D341Med (cell line): ENCODE results near the gene SIAH2.
A peak's percentile ranks its signal among the peaks of the same experiment; 100 is the strongest.

ENCODE experiments used
- DNase-seq: peaks from one replicate; pipeline ENCODE4 v3.0.0; 2012; ENCODE audit warnings: low spot score

SIAH2 gene

DNA sequence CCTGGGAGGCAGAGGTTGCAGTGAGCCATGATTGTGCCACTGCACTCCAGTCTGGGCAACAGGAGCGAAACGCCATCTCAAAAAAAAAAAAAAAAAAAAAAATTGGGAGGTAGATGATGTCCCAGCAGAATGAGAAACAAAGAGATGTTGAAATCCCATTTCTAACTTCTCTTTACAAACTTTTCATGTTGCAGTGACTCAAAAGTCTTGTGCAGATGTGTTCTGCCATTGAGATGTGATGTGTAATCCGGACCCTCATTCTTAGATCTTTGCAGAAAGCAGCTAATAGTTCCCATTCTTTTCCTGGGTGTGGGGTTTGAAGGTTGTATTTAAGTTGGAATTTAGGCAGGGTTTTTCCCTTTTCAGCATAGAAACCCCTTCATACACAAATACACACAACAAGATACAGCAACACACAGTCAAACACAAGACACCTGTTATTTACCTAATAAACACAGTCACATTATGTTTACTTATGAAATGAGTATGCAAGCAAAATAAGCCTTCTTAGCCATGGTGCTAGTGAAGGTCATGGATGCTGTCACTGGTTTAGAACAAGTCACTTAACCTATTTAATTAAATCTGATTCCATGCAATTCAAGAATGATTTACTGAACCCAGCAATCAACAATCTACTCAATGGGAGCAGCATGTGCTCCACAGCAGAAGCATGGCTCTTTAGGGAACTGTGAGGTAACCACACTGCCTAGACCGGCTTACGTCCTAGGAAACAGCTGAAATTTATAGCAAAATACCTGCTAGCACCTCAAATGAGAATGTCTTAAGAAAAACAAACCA is 14.9 kb downstream of the SIAH2 start:
- no peak for DNase-seq

- DNase-seq: peak; percentile 47
These were observed 16.0 kb downstream of the SIAH2 start for GRCh38 chr3:150746791-150747590.

GRCh38 chr3:150745832-150746231 is 17.1 kb downstream of the SIAH2 start:
- no peak for DNase-seq

DNA sequence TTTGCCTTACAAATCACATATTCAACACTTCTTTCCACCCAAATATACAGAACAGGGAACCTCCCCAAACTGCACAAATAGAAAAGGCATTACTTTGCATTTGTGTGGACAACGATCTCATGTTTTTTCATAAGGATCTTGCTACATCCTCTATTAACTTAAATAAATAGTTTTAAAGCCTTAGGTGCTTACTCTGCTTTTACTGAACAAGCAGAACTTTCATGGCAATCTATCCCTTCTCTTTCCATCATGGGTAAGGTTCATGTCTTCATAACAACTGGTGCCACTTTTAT is 18.1 kb downstream of the SIAH2 start:
- DNase-seq: no peak

DNA sequence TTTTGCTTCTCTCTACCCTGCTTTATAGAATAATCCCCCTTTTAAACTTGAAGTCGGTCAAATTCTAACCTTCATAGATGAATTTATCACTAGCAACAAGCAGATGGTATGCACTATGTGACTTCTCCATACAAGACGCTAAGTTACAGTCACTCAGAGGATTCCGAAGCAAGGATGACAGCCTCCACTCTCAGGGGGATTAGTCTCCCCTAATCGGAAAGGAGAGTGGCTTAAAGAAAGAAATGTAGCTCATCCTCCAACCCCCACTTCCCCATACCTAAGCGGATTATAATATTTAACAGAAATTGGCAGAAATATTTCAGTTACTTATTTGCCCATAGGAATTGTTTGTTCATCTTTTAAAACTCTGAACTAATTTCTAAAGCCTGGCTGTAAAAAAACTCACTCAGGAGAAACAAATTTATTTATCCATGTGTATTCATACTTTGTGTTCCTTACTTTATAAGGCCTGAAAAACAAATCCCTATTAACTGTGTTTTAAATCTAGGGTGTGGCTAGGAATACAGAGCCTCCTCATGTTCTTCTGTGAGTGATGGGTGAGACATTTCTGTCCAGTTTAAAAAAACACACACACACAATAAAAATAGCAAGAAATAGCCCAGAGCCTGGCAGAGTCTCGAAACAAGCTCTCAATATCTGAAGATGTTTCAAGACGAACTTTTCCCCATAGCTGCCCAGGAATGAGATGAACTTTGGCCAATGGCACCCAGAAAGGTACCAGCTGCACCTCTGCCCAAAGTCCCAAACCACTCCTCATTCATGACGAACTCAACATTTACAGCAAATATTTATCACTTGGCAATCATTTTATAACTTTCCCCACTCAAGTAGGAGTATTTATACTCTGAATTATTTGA is 18.7 kb downstream of the SIAH2 start:
- DNase-seq: peak; percentile 66

GRCh38 chr3:150743508-150743907 is 19.5 kb downstream of the SIAH2 start:
- DNase-seq: no peak

DNA sequence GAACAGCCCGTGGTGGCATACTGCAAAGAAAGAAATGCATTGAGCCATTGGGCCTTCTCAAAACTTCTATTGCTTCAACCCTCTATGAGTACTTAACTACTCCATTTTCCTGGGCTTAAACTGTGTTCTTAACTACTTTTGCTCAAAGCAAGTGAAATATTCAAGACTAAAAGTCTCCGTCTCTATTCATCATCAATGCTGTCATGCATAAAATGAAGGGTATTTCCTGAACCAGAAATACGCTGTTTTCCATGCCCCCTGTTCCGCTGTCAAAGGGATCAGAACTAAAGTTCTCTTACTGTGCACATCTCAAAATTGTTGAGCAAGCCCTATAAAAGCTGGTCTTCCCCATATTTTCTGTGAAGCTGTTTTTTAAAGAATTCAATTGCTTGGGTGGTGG is 20.3 kb downstream of the SIAH2 start:
- no peak for DNase-seq

DNA sequence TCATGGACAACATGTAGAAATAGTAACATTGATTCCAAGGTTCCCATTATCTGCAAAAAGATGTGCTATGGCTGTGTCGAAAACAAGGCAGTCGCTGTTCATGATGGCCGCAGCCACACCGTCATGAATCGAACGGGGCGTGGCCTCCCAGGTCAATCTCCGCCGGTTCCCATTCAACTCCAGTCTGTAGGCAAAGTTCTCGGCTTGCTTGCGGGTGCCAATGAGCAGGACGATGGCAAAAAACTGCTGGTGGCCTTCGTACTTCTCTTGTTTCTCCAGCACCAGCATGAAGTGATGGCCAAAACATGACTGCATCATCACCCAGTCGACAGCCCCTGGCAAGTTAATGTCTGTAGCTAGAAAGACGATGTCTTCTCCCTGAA is 20.8 kb downstream of the SIAH2 start:
- DNase-seq: no peak

DNA sequence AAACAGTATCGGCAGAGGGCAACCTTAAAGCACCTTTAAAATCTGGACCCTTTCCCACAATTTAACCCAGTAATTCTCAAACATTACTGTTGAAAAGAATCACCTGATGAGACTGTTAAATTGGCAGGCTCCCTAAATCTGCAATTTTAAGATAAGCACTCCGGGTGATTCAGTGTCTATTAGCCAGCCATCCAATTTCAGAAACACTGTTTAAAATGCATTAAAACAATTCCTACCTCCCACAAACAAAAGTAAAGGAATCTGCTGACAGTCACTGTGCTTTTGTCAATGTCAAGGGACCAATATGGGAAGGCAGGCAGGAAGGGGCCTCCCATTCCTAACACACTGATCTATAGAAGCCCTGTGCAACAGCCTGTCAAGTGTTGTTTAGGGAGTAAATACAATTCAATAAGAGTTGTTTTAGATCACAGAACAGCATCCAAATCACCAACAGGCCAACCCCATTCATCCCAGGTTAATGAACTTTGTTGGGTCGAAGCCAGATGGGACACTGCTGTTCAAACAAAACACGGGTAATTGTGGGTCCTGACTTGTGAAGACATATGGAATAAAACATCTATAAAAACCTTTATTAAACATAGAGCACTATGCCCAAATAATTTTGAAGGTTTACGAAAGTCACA is 21.4 kb downstream of the SIAH2 start:
- no peak for DNase-seq

DNA sequence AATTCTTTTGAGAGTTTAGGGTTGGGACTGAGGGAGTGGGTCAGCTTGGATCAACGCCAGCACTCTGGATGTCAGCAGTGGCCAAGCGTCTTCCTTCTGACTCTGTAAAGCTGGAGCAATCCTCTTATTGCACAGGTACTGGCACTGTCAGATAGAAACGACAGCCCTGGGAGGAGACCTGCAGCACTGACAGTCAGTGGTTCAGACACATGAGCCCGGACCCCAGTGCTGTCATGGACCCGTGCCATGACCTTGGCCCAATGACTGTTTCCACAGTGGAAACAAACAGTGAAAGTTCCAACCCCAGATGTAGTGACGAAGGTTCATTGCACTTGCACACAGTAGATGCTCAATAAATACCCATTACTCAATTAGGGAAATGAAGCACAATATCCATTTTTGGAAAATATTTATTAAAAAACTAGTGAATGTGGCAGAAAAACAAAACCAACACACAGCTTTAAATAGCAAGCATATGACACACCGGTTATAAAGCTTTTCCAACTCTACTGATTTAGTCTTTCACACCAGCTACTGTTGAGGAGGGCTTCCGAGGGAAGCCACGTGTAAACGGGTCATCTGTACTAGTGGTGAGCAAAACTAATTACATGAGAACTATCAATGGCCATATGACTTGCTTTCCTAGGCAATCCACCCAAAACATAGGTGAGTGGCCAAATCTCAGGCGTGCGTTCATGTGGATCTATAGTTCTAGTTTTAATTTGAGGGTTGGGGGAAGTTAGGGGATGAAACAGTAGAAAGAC is 22.1 kb downstream of the SIAH2 start:
- DNase-seq: no peak

DNA sequence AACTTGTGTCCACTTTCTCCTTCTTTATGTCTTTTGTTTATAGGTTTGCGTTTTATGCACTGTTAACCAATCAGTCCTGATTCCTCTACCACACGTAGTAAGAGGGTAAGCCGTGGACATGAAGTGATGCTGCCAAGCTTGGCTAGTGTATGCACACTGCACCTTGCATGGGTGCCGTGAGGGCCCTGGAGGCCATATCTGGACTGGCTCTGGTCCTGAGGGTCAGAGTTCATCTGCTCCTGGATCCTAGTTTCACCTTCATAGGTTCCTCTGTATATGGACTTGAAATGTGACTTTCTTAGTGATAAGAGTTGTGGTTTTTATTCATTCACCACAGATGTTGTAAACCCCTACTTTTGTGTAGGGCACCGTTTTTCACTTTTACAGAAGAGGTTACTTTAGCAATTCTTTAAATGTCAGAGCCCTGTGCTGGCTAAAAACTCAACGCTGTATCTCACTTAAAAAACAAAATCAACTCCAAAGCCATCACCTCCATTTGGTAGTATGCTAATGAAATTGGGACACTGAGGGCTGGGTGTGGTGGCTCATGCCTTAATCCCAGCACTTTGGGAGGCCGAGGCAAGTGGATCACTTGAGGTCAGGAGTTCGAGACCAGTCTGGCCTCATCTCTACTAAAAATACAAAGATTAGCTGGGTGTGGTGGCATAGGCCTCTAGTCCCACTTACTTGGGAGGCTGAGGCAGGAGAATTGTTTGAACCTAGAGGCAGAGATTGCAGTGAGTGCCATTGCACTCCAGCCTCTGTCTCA is 22.9 kb downstream of the SIAH2 start:
- DNase-seq: no peak

- no peak for DNase-seq
These were observed 23.6 kb downstream of the SIAH2 start for GRCh38 chr3:150739200-150739863.

DNA sequence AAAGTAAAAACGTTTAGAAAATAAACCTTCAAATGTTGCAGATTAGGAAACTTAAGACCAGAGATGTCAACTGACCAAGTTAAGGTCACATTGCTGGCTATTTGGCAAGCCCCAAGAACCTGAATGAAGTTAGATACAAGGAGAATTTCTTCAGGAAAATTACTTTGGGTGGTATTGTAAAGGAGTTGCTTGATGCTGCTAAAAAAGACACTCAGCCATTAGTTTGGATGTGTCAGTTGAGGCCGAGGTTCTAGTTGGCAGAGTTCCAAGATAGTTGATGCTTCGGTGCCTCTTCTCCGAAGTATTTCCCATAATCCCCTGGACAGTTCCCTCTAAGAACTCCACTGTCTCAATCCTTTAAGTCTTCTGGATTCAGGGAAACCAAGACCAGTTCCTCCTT is 24.3 kb downstream of the SIAH2 start:
- DNase-seq: no peak

DNA sequence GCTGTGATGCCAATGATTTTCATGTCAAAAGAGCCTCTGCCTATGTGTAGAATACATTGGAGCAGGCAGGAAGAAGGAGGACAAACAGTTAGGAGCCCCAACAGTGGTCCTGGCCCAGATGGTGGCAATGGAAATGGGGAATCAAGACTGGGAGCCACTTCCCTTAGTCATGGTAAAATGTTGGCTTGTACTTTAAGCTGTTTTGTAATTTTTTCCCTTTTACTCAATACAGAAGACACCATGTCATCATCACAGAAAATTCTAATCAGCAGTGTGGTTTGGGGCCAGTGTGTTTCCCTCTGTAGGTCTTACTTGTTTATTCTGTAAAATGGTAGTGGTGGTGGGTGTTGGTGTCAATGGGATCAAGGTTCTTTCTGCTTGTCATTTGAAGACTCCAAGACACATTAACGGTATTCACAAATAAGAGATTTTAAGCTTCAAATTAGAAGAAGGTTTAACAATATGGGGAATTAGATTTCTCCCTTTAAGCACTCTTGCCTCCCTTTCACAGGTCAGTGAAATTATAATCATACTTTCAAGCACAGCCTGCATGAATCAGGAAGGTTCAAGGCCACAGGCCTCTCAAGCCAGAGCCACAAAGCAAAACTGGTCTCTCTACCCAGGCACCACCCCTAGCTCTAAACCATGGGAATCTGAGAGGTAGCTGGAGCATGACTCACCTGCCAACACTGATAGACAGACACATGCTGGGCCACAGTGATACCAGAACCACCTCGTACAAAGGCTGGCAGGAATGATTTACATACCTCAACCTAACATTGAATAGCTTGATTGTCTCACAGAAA is 24.9 kb downstream of the SIAH2 start:
- no peak for DNase-seq

DNA sequence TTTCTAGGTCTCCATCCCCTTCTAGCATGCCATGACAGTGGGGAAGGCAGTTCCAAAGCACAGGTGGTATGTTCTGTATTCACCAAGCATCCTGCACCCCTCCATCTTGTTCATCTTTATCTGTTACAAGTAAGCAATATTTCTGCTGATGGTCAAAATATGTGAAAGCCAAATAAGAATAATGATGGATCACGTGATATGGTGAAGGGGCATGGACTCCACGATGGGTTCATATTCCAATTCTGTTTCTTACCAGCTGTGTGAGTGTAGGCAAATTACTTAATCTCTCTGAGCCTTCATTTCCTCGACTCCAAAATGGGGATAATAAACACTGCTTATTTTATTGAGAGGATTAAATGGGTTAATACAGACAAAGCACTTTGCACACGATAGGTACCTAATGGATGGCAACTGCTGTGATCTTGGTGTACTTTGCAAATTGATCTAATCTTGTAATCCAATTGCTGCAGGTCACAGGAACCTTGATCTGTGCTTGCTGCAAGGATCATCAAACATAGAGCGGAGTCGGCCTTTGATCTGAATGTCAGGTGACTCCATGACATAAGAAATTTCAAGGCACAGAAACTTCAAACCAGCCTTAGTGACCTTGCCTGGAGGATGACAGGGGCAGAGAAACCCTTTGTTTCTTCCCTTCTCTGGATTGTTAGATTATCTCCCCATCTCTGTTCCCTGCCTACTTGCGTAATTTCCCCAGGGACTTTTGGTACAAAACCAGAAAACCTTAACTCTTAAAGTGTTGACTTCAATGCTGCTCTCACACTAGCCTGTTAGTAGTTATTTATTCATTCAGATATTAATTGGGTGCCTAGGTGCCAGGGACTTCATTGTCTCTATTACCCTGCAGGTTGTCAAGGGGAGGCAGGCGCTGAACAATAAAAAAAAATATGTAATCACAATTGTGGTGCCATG is 25.8 kb downstream of the SIAH2 start:
- peak; percentile 47 for DNase-seq

- no peak for DNase-seq
These were observed 26.7 kb downstream of the SIAH2 start for GRCh38 chr3:150736316-150736719.

DNA sequence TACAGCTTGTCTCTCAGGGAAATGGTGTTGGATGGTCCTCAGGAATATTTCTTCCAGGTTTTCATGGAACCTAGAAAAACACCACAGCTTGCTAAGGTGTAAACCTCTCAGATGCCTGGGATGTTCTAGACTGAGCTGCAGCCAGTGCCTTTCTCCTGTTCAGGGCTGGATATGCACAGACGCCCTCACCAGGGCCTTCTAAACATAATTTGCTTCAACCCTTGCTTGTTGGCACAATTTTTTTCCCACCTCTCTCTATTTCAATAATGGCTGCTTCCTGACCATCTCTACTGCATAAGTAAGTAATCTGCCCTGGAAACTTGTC is 28.2 kb downstream of the SIAH2 start:
- DNase-seq: no peak
